Measurements from ENCODE around the gene CD44.

DNA sequence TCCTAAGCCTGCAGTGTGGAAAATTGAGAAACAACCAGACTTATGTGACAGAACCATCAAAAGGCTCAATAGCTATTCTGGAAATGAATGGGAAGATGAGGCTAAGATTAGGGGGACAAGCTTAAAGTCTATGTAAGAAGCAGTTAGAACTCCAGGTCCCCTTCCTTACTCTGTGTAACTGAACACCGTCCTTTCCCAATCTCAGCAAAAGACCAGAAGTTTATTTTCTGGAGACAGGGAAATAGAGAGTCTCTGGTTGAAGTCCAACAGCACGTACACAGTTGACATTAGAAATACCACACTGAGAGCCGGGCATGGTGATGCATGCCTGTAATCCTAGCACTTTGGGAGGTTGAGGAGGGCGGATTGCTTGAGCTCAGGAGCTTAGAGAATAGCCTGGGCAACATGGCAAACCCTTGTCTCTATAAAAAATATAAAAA lies 93.9 kb downstream of the CD44 start:
- TF ChIP-seq, protein P1, sequence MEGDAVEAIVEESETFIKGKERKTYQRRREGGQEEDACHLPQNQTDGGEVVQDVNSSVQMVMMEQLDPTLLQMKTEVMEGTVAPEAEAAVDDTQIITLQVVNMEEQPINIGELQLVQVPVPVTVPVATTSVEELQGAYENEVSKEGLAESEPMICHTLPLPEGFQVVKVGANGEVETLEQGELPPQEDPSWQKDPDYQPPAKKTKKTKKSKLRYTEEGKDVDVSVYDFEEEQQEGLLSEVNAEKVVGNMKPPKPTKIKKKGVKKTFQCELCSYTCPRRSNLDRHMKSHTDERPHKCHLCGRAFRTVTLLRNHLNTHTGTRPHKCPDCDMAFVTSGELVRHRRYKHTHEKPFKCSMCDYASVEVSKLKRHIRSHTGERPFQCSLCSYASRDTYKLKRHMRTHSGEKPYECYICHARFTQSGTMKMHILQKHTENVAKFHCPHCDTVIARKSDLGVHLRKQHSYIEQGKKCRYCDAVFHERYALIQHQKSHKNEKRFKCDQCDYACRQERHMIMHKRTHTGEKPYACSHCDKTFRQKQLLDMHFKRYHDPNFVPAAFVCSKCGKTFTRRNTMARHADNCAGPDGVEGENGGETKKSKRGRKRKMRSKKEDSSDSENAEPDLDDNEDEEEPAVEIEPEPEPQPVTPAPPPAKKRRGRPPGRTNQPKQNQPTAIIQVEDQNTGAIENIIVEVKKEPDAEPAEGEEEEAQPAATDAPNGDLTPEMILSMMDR (IDR thresholded peaks at IDR 0.05), result no peak
- TF ChIP-seq POLR2A (IDR thresholded peaks at IDR 0.05), result no peak

Measured in uterus (tissue), 2 donors.